Measurements from ENCODE around the gene LSM4.
A peak's percentile ranks its signal among the peaks of the same experiment; 100 is the strongest.

The LSM4 gene

GRCh38 chr19:18338541-18338940 lies 15.7 kb upstream of the LSM4 start:
- H3K4me1 Mint-ChIP-seq, result peaks cover 17% of the 10 kb centered on the region
- no peaks in the 10 kb centered on the region for H3K36me3 Mint-ChIP-seq (ENCODE audit: low read depth)
- H3K27me3 Mint-ChIP-seq (ENCODE audit: low read depth, poor library complexity), result peaks cover 37% of the 10 kb centered on the region
- no peak for DNase-seq
- H3K27ac Mint-ChIP-seq, result no peak overlapping the region
- no peaks in the 10 kb centered on the region for H3K9me3 Mint-ChIP-seq
- no peak for TF ChIP-seq CTCF (IDR thresholded peaks at IDR 0.05)
- no peak overlapping the region for H3K4me3 Mint-ChIP-seq

GRCh38 chr19:18336121-18336520 lies 13.2 kb upstream of the LSM4 start:
- Mint-ChIP-seq H3K4me1 (peaks cover 13% of the 10 kb centered on the region), H3K36me3 (ENCODE audit: low read depth) (no peaks in the 10 kb centered on the region), H3K4me3 (no peak overlapping the region), H3K27me3 (ENCODE audit: low read depth, poor library complexity) (peaks cover 29% of the 10 kb centered on the region), H3K9me3 (no peaks in the 10 kb centered on the region), H3K27ac (no peak overlapping the region)
- TF ChIP-seq CTCF (IDR thresholded peaks at IDR 0.05), result no peak
- no peak for DNase-seq

GRCh38 chr19:18333680-18334079 lies 10.8 kb upstream of the LSM4 start:
- Mint-ChIP-seq H3K27ac (no peak overlapping the region), H3K27me3 (ENCODE audit: low read depth, poor library complexity) (peaks cover 18% of the 10 kb centered on the region), H3K4me3 (no peak overlapping the region), H3K36me3 (ENCODE audit: low read depth) (no peaks in the 10 kb centered on the region), H3K9me3 (no peaks in the 10 kb centered on the region), H3K4me1 (peaks cover 24% of the 10 kb centered on the region)
- no peak for TF ChIP-seq CTCF (IDR thresholded peaks at IDR 0.05)
- DNase-seq, result no peak

- Mint-ChIP-seq H3K36me3 (ENCODE audit: low read depth) (no peaks in the 10 kb centered on the region), H3K4me3 (no peak overlapping the region), H3K27ac (no peak overlapping the region), H3K27me3 (ENCODE audit: low read depth, poor library complexity) (peaks cover 13% of the 10 kb centered on the region), H3K9me3 (no peaks in the 10 kb centered on the region), H3K4me1 (peaks cover 29% of the 10 kb centered on the region)
- no peak for TF ChIP-seq CTCF (IDR thresholded peaks at IDR 0.05)
- DNase-seq, result no peak
These were observed 10.1 kb upstream of the LSM4 start for GRCh38 chr19:18332917-18333530.

- Mint-ChIP-seq H3K9me3 (no peaks in the 10 kb centered on the region), H3K4me1 (peaks cover 29% of the 10 kb centered on the region), H3K36me3 (ENCODE audit: low read depth) (no peaks in the 10 kb centered on the region), H3K4me3 (peak overlapping the region; percentile 38), H3K27ac (no peak overlapping the region), H3K27me3 (ENCODE audit: low read depth, poor library complexity) (peaks cover 7% of the 10 kb centered on the region)
- TF ChIP-seq CTCF (IDR thresholded peaks at IDR 0.05), result no peak
- no peak for DNase-seq
These were observed 8.0 kb upstream of the LSM4 start for GRCh38 chr19:18330868-18331267.

- H3K4me3 Mint-ChIP-seq, result peak overlapping the region; percentile 80
- H3K27me3 Mint-ChIP-seq (ENCODE audit: low read depth, poor library complexity), result peaks cover 4% of the 10 kb centered on the region
- H3K27ac Mint-ChIP-seq, result peak overlapping the region; percentile 90
- no peak for DNase-seq
- TF ChIP-seq CTCF (IDR thresholded peaks at IDR 0.05), result no peak
- H3K36me3 Mint-ChIP-seq (ENCODE audit: low read depth), result no peaks in the 10 kb centered on the region
- peaks cover 32% of the 10 kb centered on the region for H3K4me1 Mint-ChIP-seq
- no peaks in the 10 kb centered on the region for H3K9me3 Mint-ChIP-seq
These were observed 6.1 kb upstream of the LSM4 start for GRCh38 chr19:18329035-18329376.
